Activated CD4-positive, alpha-beta memory T cell treated with anti-CD3 and anti-CD28 coated beads for 36 hours (primary cell): Measurements from ENCODE around the gene GPR4. TPM values are rescaled to one million over a fixed set of nuclear protein-coding genes. Genes with fewer than 3 reads are reported as not detected.
"Not testable (repeated sequence)": the region's sequence is repeated elsewhere in the genome, so short reads cannot be mapped to it uniquely, and the experiment has no call there.

Experiments
- CTCF ChIA-PET: fragments of 350-600 bp; sonication (Branson Sonifier 250); formaldehyde crosslinking; loops from one replicate; lab custom pipeline; 2021; ENCODE audit warnings: antibody characterized with exemption, inconsistent platforms; lab: Charles Lee
- POLR2A ChIA-PET: fragments of 350-600 bp; sonication (Branson Sonifier 250); formaldehyde crosslinking; loops from one replicate; lab custom pipeline; 2021; ENCODE audit warnings: antibody characterized with exemption; lab: Charles Lee
- DNase-seq: peaks from one replicate; pipeline ENCODE4 v3.0.0-alpha.2; 2020
- H3K27ac Mint-ChIP-seq: one replicate; pipeline ENCODE4 v1.8.0; 2021; ENCODE audit warnings: mixed read lengths
- H3K27me3 Mint-ChIP-seq: one replicate; pipeline ENCODE4 v1.8.0; 2021; ENCODE audit warnings: mixed read lengths
- H3K36me3 Mint-ChIP-seq: one replicate; pipeline ENCODE4 v1.8.0; 2021; ENCODE audit warnings: mixed read lengths
- H3K4me1 Mint-ChIP-seq: one replicate; pipeline ENCODE4 v1.8.0; 2021; ENCODE audit warnings: low read depth, mixed read lengths
- H3K4me3 Mint-ChIP-seq: one replicate; pipeline ENCODE4 v1.8.0; 2021; ENCODE audit warnings: mild to moderate bottlenecking, mixed read lengths
- H3K9me3 Mint-ChIP-seq: one replicate; pipeline ENCODE4 v1.8.0; 2021; ENCODE audit warnings: mixed read lengths
- intact Hi-C: fragments of 100-400 bp; cut with micrococcal nuclease; formaldehyde crosslinking; loops from one replicate; pipeline ENCODE4 v1.15.1; 2023
- total RNA-seq, 2 experiments: library from RNA; stranded (reverse); gene quantifications; one replicate each; pipeline ENCODE4 v1.2.3, GENCODE V29; 2021

The GPR4 gene
- total RNA-seq, 2 experiments from 2014 or later: not detected

GRCh38 chr19:45640849-45641273 is 38.8 kb upstream of the GPR4 start:
- Mint-ChIP-seq H3K27ac (peak overlapping the region; percentile 97), H3K27me3 (no peaks in the 10 kb centered on the region), H3K4me3 (peak overlapping the region; percentile 90), H3K9me3 (no peaks in the 10 kb centered on the region), H3K36me3 (peaks cover 27% of the 10 kb centered on the region), H3K4me1 (peaks cover 45% of the 10 kb centered on the region)
- intact Hi-C loops: no loop called here
- POLR2A ChIA-PET: interaction anchor here (1.2 to 3.5 kb wide), 8 partner anchors 10 to 171 kb away, joined by 3 to 54 read pairs (median 12); partner anchors contain the start of genes GIPR, QPCTL, SNRPD2 and VASP
- CTCF ChIA-PET: interaction anchor here (0.6 to 3.9 kb wide), 11 partner anchors 10 to 172 kb away, joined by 3 to 58 read pairs (median 12); partner anchors contain the start of genes FOSB, QPCTL, SNRPD2 and VASP
- DNase-seq: peak; percentile 76

- H3K36me3 Mint-ChIP-seq: peaks cover 27% of the 10 kb centered on the region
- ChIA-PET POLR2A (interaction anchor here (0.6 kb wide), 1 partner anchor 167 kb away, joined by 3 read pairs; no protein-coding TSS in a partner anchor), CTCF (interaction anchor here (0.6 to 1.9 kb wide), 3 partner anchors 38 to 153 kb away, joined by 3 to 7 read pairs (median 4); partner anchors contain the start of gene QPCTL)
- H3K4me1 Mint-ChIP-seq: peaks cover 35% of the 10 kb centered on the region
- H3K9me3 Mint-ChIP-seq: no peaks in the 10 kb centered on the region
- H3K4me3 Mint-ChIP-seq: peak within 1 kb of the TSS; percentile 94
- peak; percentile 74 for DNase-seq
- intact Hi-C loops: no loop called here
- H3K27ac Mint-ChIP-seq: peak within 1 kb of the TSS; percentile 81
- H3K27me3 Mint-ChIP-seq: no peaks in the 10 kb centered on the region
These were observed 37.1 kb upstream of the GPR4 start, which contains the start of gene EML2 for GRCh38 chr19:45638930-45639729. Gene EML2, minus strand, starts transcription at chr19:45639397. Its CDS starts 21 bp downstream, at chr19:45639376.

GRCh38 chr19:45637890-45638667 is 36.1 kb upstream of the GPR4 start:
- no peak overlapping the region for H3K27ac Mint-ChIP-seq
- ChIA-PET CTCF (interaction anchor here (1.6 to 1.9 kb wide), 2 partner anchors 39 to 55 kb away, joined by 4 to 7 read pairs; partner anchors contain the start of gene QPCTL), POLR2A (no interaction called here)
- no peaks in the 10 kb centered on the region for H3K27me3 Mint-ChIP-seq
- peak overlapping the region; percentile 94 for H3K4me3 Mint-ChIP-seq
- H3K36me3 Mint-ChIP-seq: peaks cover 28% of the 10 kb centered on the region
- no peak for DNase-seq
- no peaks in the 10 kb centered on the region for H3K9me3 Mint-ChIP-seq
- intact Hi-C loops: no loop called here
- H3K4me1 Mint-ChIP-seq: peaks cover 25% of the 10 kb centered on the region

- ChIA-PET POLR2A (no interaction called here), CTCF (no interaction called here)
- Mint-ChIP-seq H3K4me1 (peaks cover 32% of the 10 kb centered on the region), H3K27ac (no peak overlapping the region), H3K4me3 (no peak overlapping the region), H3K27me3 (no peaks in the 10 kb centered on the region), H3K9me3 (no peaks in the 10 kb centered on the region), H3K36me3 (peaks cover 36% of the 10 kb centered on the region)
- no peak for DNase-seq
- intact Hi-C loops: no loop called here
These were observed 34.9 kb upstream of the GPR4 start for GRCh38 chr19:45636902-45637301.

GRCh38 chr19:45636275-45636674 is 34.3 kb upstream of the GPR4 start:
- H3K9me3 Mint-ChIP-seq: no peaks in the 10 kb centered on the region
- DNase-seq: no peak
- H3K4me1 Mint-ChIP-seq: peaks cover 29% of the 10 kb centered on the region
- intact Hi-C loops: no loop called here
- POLR2A ChIA-PET: no interaction called here
- CTCF ChIA-PET: no interaction called here
- peaks cover 35% of the 10 kb centered on the region for H3K36me3 Mint-ChIP-seq
- no peak overlapping the region for H3K4me3 Mint-ChIP-seq
- H3K27ac Mint-ChIP-seq: no peak overlapping the region
- no peaks in the 10 kb centered on the region for H3K27me3 Mint-ChIP-seq

GRCh38 chr19:45632468-45633196 is 30.6 kb upstream of the GPR4 start:
- intact Hi-C loops: no loop called here
- CTCF ChIA-PET: interaction anchor here (0.7 to 0.9 kb wide), 4 partner anchors 9 to 42 kb away, joined by 3 read pairs; no protein-coding TSS in a partner anchor
- Mint-ChIP-seq H3K4me3 (no peak overlapping the region), H3K27ac (peak overlapping the region; percentile 68), H3K27me3 (no peaks in the 10 kb centered on the region), H3K36me3 (peaks cover 34% of the 10 kb centered on the region), H3K9me3 (no peaks in the 10 kb centered on the region), H3K4me1 (peaks cover 24% of the 10 kb centered on the region)
- DNase-seq: peak; percentile 75
- POLR2A ChIA-PET: interaction anchor here (0.6 to 3.5 kb wide), 2 partner anchors 9 to 181 kb away, joined by 3 to 51 read pairs; no protein-coding TSS in a partner anchor

GRCh38 chr19:45630463-45630862 is 28.5 kb upstream of the GPR4 start:
- H3K9me3 Mint-ChIP-seq: no peaks in the 10 kb centered on the region
- peak; percentile 69 for DNase-seq
- peak overlapping the region; percentile 92 for H3K27ac Mint-ChIP-seq
- CTCF ChIA-PET: interaction anchor here (0.6 to 2.4 kb wide), 9 partner anchors 10 to 191 kb away, joined by 3 to 19 read pairs (median 4); partner anchors contain the start of genes QPCTL and SNRPD2
- intact Hi-C loops: loop anchor here (1.0 kb wide), 2 partner anchors 12 to 16 kb away; no protein-coding TSS in a partner anchor
- POLR2A ChIA-PET: interaction anchor here (0.6 to 3.5 kb wide), 3 partner anchors 11 to 186 kb away, joined by 5 to 51 read pairs (median 9); no protein-coding TSS in a partner anchor
- no peaks in the 10 kb centered on the region for H3K27me3 Mint-ChIP-seq
- peaks cover 26% of the 10 kb centered on the region for H3K4me1 Mint-ChIP-seq
- no peak overlapping the region for H3K4me3 Mint-ChIP-seq
- peaks cover 38% of the 10 kb centered on the region for H3K36me3 Mint-ChIP-seq

GRCh38 chr19:45629704-45630103 is 27.7 kb upstream of the GPR4 start:
- intact Hi-C loops: loop anchor here (1.0 kb wide), 2 partner anchors 13 to 15 kb away; no protein-coding TSS in a partner anchor
- CTCF ChIA-PET: interaction anchor here (0.6 to 2.4 kb wide), 4 partner anchors 14 to 71 kb away, joined by 3 to 8 read pairs (median 4); partner anchors contain the start of genes QPCTL and SNRPD2
- H3K4me1 Mint-ChIP-seq: peaks cover 27% of the 10 kb centered on the region
- no peaks in the 10 kb centered on the region for H3K27me3 Mint-ChIP-seq
- no peaks in the 10 kb centered on the region for H3K9me3 Mint-ChIP-seq
- peak; percentile 37 for DNase-seq
- peaks cover 42% of the 10 kb centered on the region for H3K36me3 Mint-ChIP-seq
- peak overlapping the region; percentile 16 for H3K4me3 Mint-ChIP-seq
- POLR2A ChIA-PET: interaction anchor here (1.5 to 3.5 kb wide), 2 partner anchors 12 to 16 kb away, joined by 9 to 51 read pairs; no protein-coding TSS in a partner anchor
- H3K27ac Mint-ChIP-seq: peak overlapping the region; percentile 92

- Mint-ChIP-seq H3K4me1 (peaks cover 27% of the 10 kb centered on the region), H3K36me3 (peaks cover 49% of the 10 kb centered on the region)
- H3K4me3 Mint-ChIP-seq, CTCF ChIA-PET, H3K27me3 Mint-ChIP-seq, POLR2A ChIA-PET, DNase-seq, H3K27ac Mint-ChIP-seq, H3K9me3 Mint-ChIP-seq, intact Hi-C loops: not testable (repeated sequence)
These were observed 26.2 kb upstream of the GPR4 start for GRCh38 chr19:45628219-45628618.

- intact Hi-C loops: no loop called here
- CTCF ChIA-PET: no interaction called here
- Mint-ChIP-seq H3K27me3 (no peaks in the 10 kb centered on the region), H3K27ac (no peak overlapping the region), H3K4me1 (peaks cover 2% of the 10 kb centered on the region), H3K4me3 (no peak overlapping the region), H3K9me3 (no peaks in the 10 kb centered on the region), H3K36me3 (peaks cover 49% of the 10 kb centered on the region)
- POLR2A ChIA-PET: interaction anchor here (0.6 kb wide), 1 partner anchor 88 kb away, joined by 3 read pairs; no protein-coding TSS in a partner anchor
- DNase-seq: no peak
These were observed 22.0 kb upstream of the GPR4 start for GRCh38 chr19:45623984-45624383.
